GM23248 (cell line): Measurements from ENCODE around the gene SHISA9. TPM values are rescaled to one million over a fixed set of nuclear protein-coding genes. Genes with fewer than 3 reads are reported as not detected.
"Not testable (repeated sequence)": the region's sequence is repeated elsewhere in the genome, so short reads cannot be mapped to it uniquely, and the experiment has no call there.

Experiments
- DNase-seq: peaks from one replicate; pipeline ENCODE4 v3.0.0-alpha.2; 2015
- H2AFZ ChIP-seq: fragments of 200-600 bp; sonication (generic); 2 replicates; pipeline ENCODE4 v1.6.1; 2016; ENCODE audit warnings: antibody characterized with exemption
- H3F3A ChIP-seq: fragments of 200-600 bp; sonication (generic); 2 replicates; pipeline ENCODE4 v1.6.1; 2016; ENCODE audit warnings: mild to moderate bottlenecking, antibody characterized with exemption, mixed run types; ENCODE audit not compliant: insufficient read depth
- H3K27ac ChIP-seq: fragments of 200-600 bp; sonication (generic); 2 replicates; pipeline ENCODE4 v1.5.1; 2016; ENCODE audit warnings: mild to moderate bottlenecking
- H3K27me3 ChIP-seq: fragments of 200-600 bp; sonication (generic); replicated peaks from 2 replicates; pipeline ENCODE4 v1.6.1; 2016; ENCODE audit warnings: mild to moderate bottlenecking; ENCODE audit not compliant: insufficient read depth
- H3K36me3 ChIP-seq: fragments of 200-600 bp; sonication (generic); 2 replicates; pipeline ENCODE4 v1.6.1; 2016; ENCODE audit warnings: low read depth, mild to moderate bottlenecking
- H3K4me1 ChIP-seq: fragments of 200-600 bp; sonication (generic); 2 replicates; pipeline ENCODE4 v1.6.1; 2016; ENCODE audit warnings: mild to moderate bottlenecking; ENCODE audit not compliant: insufficient read depth
- H3K4me2 ChIP-seq: fragments of 200-600 bp; sonication (generic); one replicate; pipeline ENCODE4 v1.6.1; 2016; ENCODE audit warnings: mild to moderate bottlenecking; ENCODE audit not compliant: unreplicated experiment
- H3K4me3 ChIP-seq: fragments of 200-600 bp; sonication (generic); 2 replicates; pipeline ENCODE4 v1.5.1; 2016; ENCODE audit warnings: mild to moderate bottlenecking
- H3K79me2 ChIP-seq: fragments of 200-600 bp; sonication (generic); 2 replicates; pipeline ENCODE4 v1.6.1; 2016; ENCODE audit warnings: mild to moderate bottlenecking; ENCODE audit not compliant: insufficient read depth
- H3K9ac ChIP-seq: fragments of 200-600 bp; sonication (generic); 2 replicates; pipeline ENCODE4 v1.6.1; 2016; ENCODE audit warnings: mild to moderate bottlenecking
- H3K9me2 ChIP-seq: fragments of 200-600 bp; sonication (generic); 2 replicates; pipeline ENCODE4 v1.6.1; 2016; ENCODE audit warnings: mixed run types, mild to moderate bottlenecking, moderate library complexity; ENCODE audit not compliant: insufficient read depth
- H3K9me3 ChIP-seq: fragments of 200-600 bp; sonication (generic); one replicate; pipeline ENCODE4 v1.6.1; 2017; ENCODE audit warnings: low read depth
- H4K20me1 ChIP-seq: fragments of 200-600 bp; sonication (generic); 2 replicates; pipeline ENCODE4 v1.6.0; 2016; ENCODE audit not compliant: insufficient read depth
- EZH2 ChIP-seq: fragments of 200-600 bp; sonication (generic); IDR thresholded peaks from 2 replicates; pipeline ENCODE4 v1.6.1; 2018; ENCODE audit warnings: antibody characterized with exemption, mild to moderate bottlenecking; ENCODE audit not compliant: insufficient read depth, poor library complexity, severe bottlenecking
- EZH2phosphoT487 ChIP-seq: fragments of 200-600 bp; sonication (generic); IDR thresholded peaks from 2 replicates; pipeline ENCODE4 v1.6.1; 2018; ENCODE audit warnings: antibody characterized with exemption, moderate library complexity, mild to moderate bottlenecking, low read depth; ENCODE audit not compliant: insufficient read depth
- WGBS, 2 experiments: methylation state at CpG; one replicate each; pipeline ENCODE4 v1.1.6; 2015 to 2017; ENCODE audit warnings: low lambda C conversion rate in 2 of 2, low coverage in 1 of 2; ENCODE audit errors: missing lambda C conversion rate in 2 of 2; 5-methylcytosine and 5-hydroxymethylcytosine counted together
- in situ Hi-C: fragments of 300-500 bp; cut with MboI; formaldehyde crosslinking; loops from 2 replicates; pipeline ENCODE4 v1.15.0; 2020
- polyA plus RNA-seq: library from polyadenylated mRNA; unstranded; fragments of >200 nt; fragmentation: Nextera tagmentation; extraction: Ambion mirVana; gene quantifications from 2 replicates; pipeline ENCODE4 v1.2.1, GENCODE V29; 2016
- total RNA-seq: library from RNA; depleted of rRNA; stranded (reverse); fragments of >200 nt; shearing (Covaris generic); gene quantifications from 2 replicates; pipeline ENCODE4 v1.2.3, GENCODE V29; 2014; rRNA removed

Gene SHISA9
- total RNA-seq (not detected in 2 replicates), polyA plus RNA-seq (not detected in 2 replicates)

DNA sequence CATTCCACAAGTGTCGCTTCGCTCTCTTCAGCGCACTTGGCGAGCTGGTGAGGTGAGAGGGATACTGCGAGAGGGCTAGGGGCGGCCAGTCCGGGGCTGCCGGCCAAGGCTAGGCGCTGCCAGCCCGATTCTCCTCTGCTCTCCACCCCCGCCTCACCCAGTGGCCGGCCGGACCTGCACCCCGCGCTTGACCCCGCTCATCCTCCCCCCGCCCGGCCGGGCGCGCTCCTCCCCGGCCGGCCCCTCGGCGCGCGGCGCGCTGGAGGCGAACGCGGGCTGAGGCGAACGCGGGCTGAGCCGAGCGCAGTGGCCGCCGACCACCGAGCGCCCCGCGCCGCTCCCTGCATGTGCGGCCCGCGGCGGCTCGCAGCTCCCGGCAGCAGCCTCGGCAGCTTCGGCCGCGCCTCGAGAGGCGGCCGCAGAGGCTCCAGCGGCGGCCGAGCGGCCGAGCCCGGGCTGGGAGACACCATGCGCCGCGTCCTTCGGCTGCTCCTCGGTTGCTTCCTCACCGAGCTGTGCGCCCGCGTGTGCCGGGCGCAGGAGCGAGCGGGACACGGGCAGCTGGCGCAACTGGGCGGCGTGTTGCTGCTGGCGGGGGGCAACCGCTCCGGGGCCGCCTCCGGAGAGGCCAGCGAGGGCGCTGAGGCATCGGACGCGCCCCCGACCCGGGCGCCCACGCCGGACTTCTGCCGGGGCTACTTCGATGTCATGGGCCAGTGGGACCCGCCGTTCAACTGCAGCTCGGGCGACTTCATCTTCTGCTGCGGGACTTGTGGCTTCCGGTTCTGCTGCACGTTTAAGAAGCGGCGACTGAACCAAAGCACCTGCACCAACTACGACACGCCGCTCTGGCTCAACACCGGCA lies at the start of gene SHISA9:
Gene SHISA9, plus strand, starts transcription at position 2 of the 865 bp plus-strand sequence.
- in situ Hi-C loops = no loop called here
- Histone ChIP-seq H3K4me3 (no peak within 1 kb of the TSS), H3K27ac (no peak within 1 kb of the TSS), H3K9me3 (no peaks in the 10 kb centered on the region), H3K27me3 (peaks cover 69% of the 10 kb centered on the region), H4K20me1 (no peaks in the 10 kb centered on the region), H3K4me2 (no peak within 1 kb of the TSS), H3F3A (no peaks in the 10 kb centered on the region), H3K9me2 (no peaks in the 10 kb centered on the region), H3K36me3 (no peaks in the 10 kb centered on the region), H3K79me2 (no peaks in the 10 kb centered on the region), H2AFZ (no peak within 1 kb of the TSS), H3K9ac (no peak within 1 kb of the TSS), H3K4me1 (no peaks in the 10 kb centered on the region)
- TF ChIP-seq EZH2 (no peak), EZH2phosphoT487 (no peak)
- WGBS, 2 experiments = 3% methylated on average over 72 to 74 of the region's 110 CpGs
- peak; percentile 41 for DNase-seq

GRCh38 chr16:12853972-12854371 lies 47.4 kb upstream of the SHISA9 start:
- no peaks in the 10 kb centered on the region for H3K27me3 ChIP-seq
- H3K4me3 ChIP-seq = no peak overlapping the region
- no peaks in the 10 kb centered on the region for H4K20me1 ChIP-seq
- WGBS, 2 experiments = 58 to 61% methylated on average over 3 of the region's 3 CpGs
- no peak overlapping the region for H3K9ac ChIP-seq
- H2AFZ ChIP-seq = no peak overlapping the region
- no peak overlapping the region for H3K4me2 ChIP-seq
- H3K9me2 ChIP-seq = no peaks in the 10 kb centered on the region
- H3K36me3 ChIP-seq = no peaks in the 10 kb centered on the region
- no peaks in the 10 kb centered on the region for H3K9me3 ChIP-seq
- no peaks in the 10 kb centered on the region for H3K79me2 ChIP-seq
- H3K27ac ChIP-seq = no peak overlapping the region
- in situ Hi-C loops = no loop called here
- DNase-seq = no peak
- no peaks in the 10 kb centered on the region for H3F3A ChIP-seq
- TF ChIP-seq EZH2phosphoT487 (no peak), EZH2 (no peak)
- no peaks in the 10 kb centered on the region for H3K4me1 ChIP-seq

DNA sequence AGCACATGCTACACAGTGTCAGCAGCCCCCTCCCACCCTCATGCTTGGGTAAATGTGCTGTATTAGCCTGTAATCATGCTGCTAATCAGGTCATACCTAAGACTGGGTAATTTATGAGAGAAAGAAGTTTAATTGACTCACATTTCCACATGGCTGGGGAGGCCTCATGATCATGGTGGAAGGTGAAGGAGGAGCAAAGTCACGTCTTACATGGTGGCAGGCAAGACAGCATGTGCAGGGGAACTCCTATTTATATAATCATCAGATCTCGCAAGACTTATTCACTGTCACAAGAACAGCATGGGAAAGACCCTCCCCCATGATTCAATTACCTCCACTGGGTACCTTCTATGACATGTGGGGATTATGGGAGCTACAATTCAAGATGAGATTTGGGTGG lies 44.0 kb upstream of the SHISA9 start:
- H3F3A ChIP-seq, H4K20me1 ChIP-seq, H3K4me3 ChIP-seq, H3K4me1 ChIP-seq, H2AFZ ChIP-seq, H3K9ac ChIP-seq, H3K79me2 ChIP-seq, H3K9me3 ChIP-seq, H3K27me3 ChIP-seq, H3K36me3 ChIP-seq, in situ Hi-C loops, H3K9me2 ChIP-seq, H3K4me2 ChIP-seq, H3K27ac ChIP-seq, DNase-seq: not testable (repeated sequence)
- WGBS, 2 experiments = 44 to 55% methylated on average over 2 of the region's 2 CpGs

GRCh38 chr16:12862327-12862726 lies 39.1 kb upstream of the SHISA9 start:
- H3K27me3 ChIP-seq = no peaks in the 10 kb centered on the region
- H3K4me3 ChIP-seq = no peak overlapping the region
- 77 to 79% methylated on average over 14 to 22 of the region's 22 CpGs for WGBS, 2 experiments
- no peak overlapping the region for H3K9ac ChIP-seq
- no peak overlapping the region for H3K4me2 ChIP-seq
- no peaks in the 10 kb centered on the region for H3K36me3 ChIP-seq
- H3K9me3 ChIP-seq = no peaks in the 10 kb centered on the region
- in situ Hi-C loops = no loop called here
- no peak for TF ChIP-seq EZH2phosphoT487
- TF ChIP-seq EZH2 = no peak
- no peak overlapping the region for H2AFZ ChIP-seq
- H3F3A ChIP-seq = no peaks in the 10 kb centered on the region
- DNase-seq = no peak
- no peak overlapping the region for H3K27ac ChIP-seq
- no peaks in the 10 kb centered on the region for H4K20me1 ChIP-seq
- no peaks in the 10 kb centered on the region for H3K4me1 ChIP-seq
- no peaks in the 10 kb centered on the region for H3K79me2 ChIP-seq
- no peaks in the 10 kb centered on the region for H3K9me2 ChIP-seq
